ENCODE data around the gene DYRK3. TPM values are rescaled to one million over a fixed set of nuclear protein-coding genes. Genes with fewer than 3 reads are reported as not detected.

DYRK3 gene
- total RNA-seq, 1 donor from 2014 or later = 4.1 TPM

- no peak overlapping the region for H3K27ac Mint-ChIP-seq
- H3K9me3 Mint-ChIP-seq = no peaks in the 10 kb centered on the region
- no peak for DNase-seq (ENCODE audit: low spot score in 2 of 2, unreplicated experiment in 2 of 2)
- no peak for TF ChIP-seq CTCF (IDR thresholded peaks at IDR 0.05; ENCODE audit: unreplicated experiment)
- peaks cover 2% of the 10 kb centered on the region for H3K4me1 Mint-ChIP-seq
- no peak overlapping the region for H3K4me3 Mint-ChIP-seq
- H3K36me3 Mint-ChIP-seq = no peaks in the 10 kb centered on the region
- H3K27me3 Mint-ChIP-seq (ENCODE audit: low read depth) = peaks cover 65% of the 10 kb centered on the region
Measured at GRCh38 chr1:206663362-206663761, 28.0 kb downstream of the DYRK3 start.

GRCh38 chr1:206663832-206664652, 28.7 kb downstream of the DYRK3 start:
- H3K36me3 Mint-ChIP-seq = no peaks in the 10 kb centered on the region
- H3K4me1 Mint-ChIP-seq = no peaks in the 10 kb centered on the region
- H3K4me3 Mint-ChIP-seq = peak overlapping the region; percentile 20
- DNase-seq (ENCODE audit: low spot score in 2 of 2, unreplicated experiment in 2 of 2) = peak; percentile 55 to 86
- peak; percentile 96 for TF ChIP-seq CTCF (IDR thresholded peaks at IDR 0.05; ENCODE audit: unreplicated experiment)
- H3K27ac Mint-ChIP-seq = no peak overlapping the region
- H3K27me3 Mint-ChIP-seq (ENCODE audit: low read depth) = peaks cover 59% of the 10 kb centered on the region
- no peaks in the 10 kb centered on the region for H3K9me3 Mint-ChIP-seq

GRCh38 chr1:206664740-206665139, 29.4 kb downstream of the DYRK3 start:
- no peak for TF ChIP-seq CTCF (IDR thresholded peaks at IDR 0.05; ENCODE audit: unreplicated experiment)
- DNase-seq (ENCODE audit: low spot score in 2 of 2, unreplicated experiment in 2 of 2) = no peak
- H3K4me3 Mint-ChIP-seq = no peak overlapping the region
- H3K9me3 Mint-ChIP-seq = no peaks in the 10 kb centered on the region
- H3K36me3 Mint-ChIP-seq = no peaks in the 10 kb centered on the region
- no peaks in the 10 kb centered on the region for H3K4me1 Mint-ChIP-seq
- no peak overlapping the region for H3K27ac Mint-ChIP-seq
- peaks cover 56% of the 10 kb centered on the region for H3K27me3 Mint-ChIP-seq (ENCODE audit: low read depth)

GRCh38 chr1:206666031-206666561, 30.8 kb downstream of the DYRK3 start:
- Mint-ChIP-seq H3K27ac (no peak overlapping the region), H3K4me3 (no peak overlapping the region), H3K36me3 (no peaks in the 10 kb centered on the region), H3K27me3 (ENCODE audit: low read depth) (peaks cover 53% of the 10 kb centered on the region), H3K9me3 (no peaks in the 10 kb centered on the region), H3K4me1 (peaks cover 6% of the 10 kb centered on the region)
- DNase-seq (ENCODE audit: low spot score in 2 of 2, unreplicated experiment in 2 of 2) = no peak
- TF ChIP-seq CTCF (IDR thresholded peaks at IDR 0.05; ENCODE audit: unreplicated experiment) = no peak

- DNase-seq (ENCODE audit: low spot score in 2 of 2, unreplicated experiment in 2 of 2) = no peak
- Mint-ChIP-seq H3K4me1 (peaks cover 6% of the 10 kb centered on the region), H3K27me3 (ENCODE audit: low read depth) (peaks cover 47% of the 10 kb centered on the region), H3K27ac (no peak overlapping the region), H3K36me3 (no peaks in the 10 kb centered on the region), H3K9me3 (no peaks in the 10 kb centered on the region), H3K4me3 (no peak overlapping the region)
- TF ChIP-seq CTCF (IDR thresholded peaks at IDR 0.05; ENCODE audit: unreplicated experiment) = no peak
Measured at GRCh38 chr1:206666954-206667665, 31.8 kb downstream of the DYRK3 start.
